Measurements from ENCODE around the gene PLCL1. TPM values are rescaled to one million over a fixed set of nuclear protein-coding genes. Genes with fewer than 3 reads are reported as not detected.
"Not testable (repeated sequence)": the region's sequence is repeated elsewhere in the genome, so short reads cannot be mapped to it uniquely, and the experiment has no call there.

PLCL1 gene
- total RNA-seq, 2 donors from 2014 or later = 24.9 to 27.2 TPM

DNA sequence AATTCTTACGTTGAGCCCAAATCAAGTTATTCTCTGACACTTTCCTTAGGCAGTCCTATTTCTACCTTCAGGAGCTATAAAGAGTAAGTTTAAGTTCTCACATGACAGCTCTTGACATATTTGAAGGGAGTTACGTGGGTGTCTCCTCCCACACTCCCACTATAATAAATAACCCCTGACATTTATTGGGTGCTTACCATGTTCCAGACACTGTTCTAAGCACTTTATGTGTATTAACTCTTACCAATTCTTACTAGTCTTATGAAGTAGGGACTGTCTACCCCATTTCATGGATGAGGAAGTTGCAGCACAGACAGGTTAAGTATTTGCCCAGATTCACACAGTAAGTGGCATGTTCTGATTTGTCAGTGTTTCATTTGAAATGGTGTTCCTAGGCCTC is 17.9 kb downstream of the PLCL1 start:
- DNase-seq (no peak), ATAC-seq (no peak)
- Mint-ChIP-seq H3K4me1 (peaks cover 14% of the 10 kb centered on the region), H3K27me3 (no peaks in the 10 kb centered on the region), H3K36me3 (ENCODE audit: low read depth) (no peaks in the 10 kb centered on the region), H3K4me3 (no peak overlapping the region), H3K27ac (no peak overlapping the region)
- H3K9me3 ChIP-seq (ENCODE audit: control insufficient read depth, low read length, poor library complexity, severe bottlenecking) = no peaks in the 10 kb centered on the region

DNA sequence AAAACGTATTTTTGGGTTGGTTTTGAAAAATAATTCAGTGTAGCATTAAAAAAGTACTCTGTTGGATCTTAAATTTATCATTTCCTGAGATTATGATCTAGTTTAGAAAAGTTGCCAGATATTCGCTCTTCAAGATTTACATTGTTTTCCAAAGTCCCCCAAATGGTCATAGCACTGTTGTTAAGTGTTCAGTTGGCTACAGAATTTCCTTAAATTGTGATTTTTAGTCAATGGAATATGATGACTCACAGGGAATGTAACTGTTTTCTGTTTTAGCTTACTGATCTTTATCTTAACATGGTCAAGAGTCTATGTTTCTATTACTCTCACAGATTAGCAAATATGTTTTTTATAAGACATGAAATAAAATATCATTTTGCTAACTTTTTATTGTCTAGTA is 23.2 kb downstream of the PLCL1 start:
- H3K9me3 ChIP-seq (ENCODE audit: control insufficient read depth, low read length, poor library complexity, severe bottlenecking) = no peaks in the 10 kb centered on the region
- ATAC-seq = no peak
- Mint-ChIP-seq H3K4me1 (peaks cover 9% of the 10 kb centered on the region), H3K27ac (no peak overlapping the region), H3K27me3 (no peaks in the 10 kb centered on the region), H3K4me3 (no peak overlapping the region), H3K36me3 (ENCODE audit: low read depth) (peaks cover 2% of the 10 kb centered on the region)
- DNase-seq = no peak

DNA sequence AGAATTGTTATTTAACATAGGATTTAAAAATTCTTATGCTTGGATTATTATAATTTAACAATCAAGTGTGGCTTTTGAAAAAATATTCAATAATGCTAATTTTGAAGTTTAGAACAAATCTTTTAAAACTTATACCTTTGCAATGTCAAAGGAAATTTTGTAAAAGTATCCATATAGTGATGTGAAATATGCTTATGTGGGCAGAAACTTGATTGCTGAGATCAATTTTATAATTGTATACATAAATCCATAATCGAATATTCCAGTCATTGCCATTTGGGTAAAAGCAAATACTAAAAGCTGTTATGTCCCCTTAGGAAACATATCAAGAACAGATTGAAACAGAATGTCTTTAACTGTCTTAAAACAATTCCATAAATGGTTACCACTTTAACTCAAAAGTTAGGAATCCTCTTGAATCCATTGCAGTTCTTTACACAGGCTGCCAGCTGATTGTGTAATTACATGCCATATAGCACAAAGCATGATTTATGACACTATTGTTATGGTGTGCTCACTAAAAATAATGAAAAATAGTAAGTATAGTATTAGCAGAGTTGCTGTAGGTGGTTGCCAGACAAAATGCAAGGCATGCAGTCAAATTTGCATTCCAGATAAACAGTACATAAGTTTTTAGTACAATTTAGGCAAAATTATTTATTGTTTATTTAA is 24.2 kb downstream of the PLCL1 start:
- H3K4me3 Mint-ChIP-seq = no peak overlapping the region
- DNase-seq (no peak), ATAC-seq (no peak)
- no peak overlapping the region for H3K27ac Mint-ChIP-seq
- no peaks in the 10 kb centered on the region for H3K27me3 Mint-ChIP-seq
- peaks cover 9% of the 10 kb centered on the region for H3K4me1 Mint-ChIP-seq
- H3K9me3 ChIP-seq (ENCODE audit: control insufficient read depth, low read length, poor library complexity, severe bottlenecking) = no peaks in the 10 kb centered on the region
- H3K36me3 Mint-ChIP-seq (ENCODE audit: low read depth) = peaks cover 2% of the 10 kb centered on the region

DNA sequence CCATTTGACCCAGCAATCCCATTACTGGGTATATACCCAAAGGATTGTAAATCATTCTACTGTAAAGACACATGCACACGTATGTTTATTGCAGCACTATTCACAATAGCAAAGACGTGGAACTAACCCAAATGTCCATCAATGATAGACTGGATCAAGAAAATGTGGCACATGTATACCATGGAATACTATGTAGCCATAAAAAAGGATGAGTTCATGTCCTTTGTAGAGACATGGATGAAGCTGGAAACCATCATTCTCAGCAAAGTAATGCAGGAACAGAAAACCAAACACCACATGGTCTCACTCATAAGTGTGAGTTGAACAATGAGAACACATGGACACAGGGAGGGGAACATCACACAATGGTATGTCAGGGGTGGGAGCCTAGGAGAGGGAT is 30.4 kb downstream of the PLCL1 start:
- not testable (repeated sequence) for H3K9me3 ChIP-seq (ENCODE audit: control insufficient read depth, low read length, poor library complexity, severe bottlenecking); H3K4me3 Mint-ChIP-seq; ATAC-seq; H3K36me3 Mint-ChIP-seq (ENCODE audit: low read depth); DNase-seq; H3K27me3 Mint-ChIP-seq; H3K27ac Mint-ChIP-seq
- peaks cover 14% of the 10 kb centered on the region for H3K4me1 Mint-ChIP-seq

DNA sequence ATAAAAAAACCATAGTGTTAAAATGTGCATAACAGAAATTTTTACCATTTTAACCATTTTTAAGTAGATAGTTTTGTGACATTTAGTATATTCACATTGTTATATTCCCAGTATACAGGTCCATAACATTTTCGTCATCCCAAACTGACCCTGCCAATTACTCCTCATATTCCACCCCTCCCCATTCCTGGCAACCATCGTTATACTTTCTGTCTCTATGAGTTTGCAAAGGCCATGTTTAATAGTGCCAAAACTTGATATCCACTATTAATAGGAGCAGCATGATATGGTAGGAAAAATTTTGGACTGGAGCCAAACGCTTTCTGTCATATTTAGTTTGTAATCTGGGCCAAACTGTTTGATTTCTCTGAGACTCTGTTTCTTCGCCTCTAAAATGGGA is 30.9 kb downstream of the PLCL1 start:
- H3K4me1 Mint-ChIP-seq = peaks cover 16% of the 10 kb centered on the region
- H3K9me3 ChIP-seq (ENCODE audit: control insufficient read depth, low read length, poor library complexity, severe bottlenecking) = no peaks in the 10 kb centered on the region
- H3K36me3 Mint-ChIP-seq (ENCODE audit: low read depth) = peaks cover 5% of the 10 kb centered on the region
- H3K27me3 Mint-ChIP-seq = no peaks in the 10 kb centered on the region
- DNase-seq = no peak
- no peak overlapping the region for H3K4me3 Mint-ChIP-seq
- ATAC-seq = no peak
- H3K27ac Mint-ChIP-seq = no peak overlapping the region

DNA sequence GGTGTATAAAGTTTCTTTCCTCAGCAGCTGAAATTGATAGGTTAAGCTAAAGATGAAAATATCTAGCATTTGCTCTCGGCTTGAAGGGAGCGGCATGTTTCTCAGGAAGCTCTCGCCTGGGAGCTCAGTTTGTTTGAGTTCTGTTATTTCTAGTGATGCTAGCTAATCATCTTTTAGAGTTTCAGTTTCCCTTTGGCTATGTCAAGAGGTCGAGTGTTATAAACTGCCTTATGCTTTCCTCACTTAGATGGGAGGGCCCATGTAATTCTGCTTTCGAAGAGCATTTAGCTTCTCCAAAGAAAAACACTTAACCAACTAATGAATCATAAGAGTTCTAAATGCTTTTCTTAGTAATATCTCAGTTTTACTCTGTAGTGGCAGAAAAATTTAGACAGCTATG is 33.6 kb downstream of the PLCL1 start:
- Mint-ChIP-seq H3K27me3 (no peaks in the 10 kb centered on the region), H3K36me3 (ENCODE audit: low read depth) (peaks cover 7% of the 10 kb centered on the region), H3K4me3 (peak overlapping the region; percentile 79), H3K27ac (peak overlapping the region; percentile 93), H3K4me1 (peaks cover 28% of the 10 kb centered on the region)
- H3K9me3 ChIP-seq (ENCODE audit: control insufficient read depth, low read length, poor library complexity, severe bottlenecking) = no peaks in the 10 kb centered on the region
- DNase-seq (no peak), ATAC-seq (peak; percentile 89)

DNA sequence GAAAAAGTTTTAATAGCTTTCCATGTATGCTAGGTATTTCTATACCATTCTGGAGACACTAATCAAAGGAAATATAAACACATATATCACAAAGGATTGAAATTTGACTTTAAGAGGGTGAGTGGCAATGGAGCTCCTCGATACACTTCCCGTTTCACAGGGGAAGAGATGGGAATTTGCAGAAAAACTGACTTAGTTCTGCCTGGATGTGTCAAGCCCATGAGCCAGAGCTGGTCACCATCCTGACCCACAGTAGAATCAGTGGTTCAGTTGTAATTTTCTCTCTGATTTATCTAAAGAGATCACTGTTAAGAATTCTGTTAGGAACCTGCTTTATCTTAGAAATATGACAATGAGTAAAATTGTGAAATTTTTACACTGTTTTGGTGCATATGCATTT is 34.2 kb downstream of the PLCL1 start:
- Mint-ChIP-seq H3K27me3 (no peaks in the 10 kb centered on the region), H3K4me3 (peak overlapping the region; percentile 79), H3K4me1 (peaks cover 28% of the 10 kb centered on the region), H3K27ac (peak overlapping the region; percentile 93), H3K36me3 (ENCODE audit: low read depth) (peaks cover 7% of the 10 kb centered on the region)
- H3K9me3 ChIP-seq (ENCODE audit: control insufficient read depth, low read length, poor library complexity, severe bottlenecking) = no peaks in the 10 kb centered on the region
- DNase-seq (no peak), ATAC-seq (peak; percentile 5)

DNA sequence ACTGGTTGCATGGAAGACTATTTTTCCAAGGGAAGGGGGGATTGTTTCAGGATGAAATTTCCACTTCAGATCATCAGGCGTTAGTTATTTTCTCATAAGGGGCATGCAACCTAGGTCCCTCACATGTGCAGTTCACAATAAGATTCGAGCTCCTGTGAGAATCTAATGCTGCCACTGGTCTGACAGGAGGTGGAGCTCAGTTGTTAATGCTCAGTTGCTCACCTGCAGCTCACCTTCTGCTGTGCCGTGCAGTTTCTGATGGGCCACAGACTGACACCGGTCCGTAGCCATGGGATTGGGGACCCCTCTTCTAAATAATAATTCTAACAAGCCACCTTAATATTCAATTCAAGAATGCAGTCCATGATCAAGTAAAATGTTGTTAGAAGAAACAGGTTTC is 34.9 kb downstream of the PLCL1 start:
- ATAC-seq (peak; percentile 31), DNase-seq (no peak)
- Mint-ChIP-seq H3K4me3 (no peak overlapping the region), H3K4me1 (peaks cover 28% of the 10 kb centered on the region), H3K27ac (peak overlapping the region; percentile 93), H3K36me3 (ENCODE audit: low read depth) (peaks cover 4% of the 10 kb centered on the region), H3K27me3 (no peaks in the 10 kb centered on the region)
- H3K9me3 ChIP-seq (ENCODE audit: control insufficient read depth, low read length, poor library complexity, severe bottlenecking) = no peaks in the 10 kb centered on the region

DNA sequence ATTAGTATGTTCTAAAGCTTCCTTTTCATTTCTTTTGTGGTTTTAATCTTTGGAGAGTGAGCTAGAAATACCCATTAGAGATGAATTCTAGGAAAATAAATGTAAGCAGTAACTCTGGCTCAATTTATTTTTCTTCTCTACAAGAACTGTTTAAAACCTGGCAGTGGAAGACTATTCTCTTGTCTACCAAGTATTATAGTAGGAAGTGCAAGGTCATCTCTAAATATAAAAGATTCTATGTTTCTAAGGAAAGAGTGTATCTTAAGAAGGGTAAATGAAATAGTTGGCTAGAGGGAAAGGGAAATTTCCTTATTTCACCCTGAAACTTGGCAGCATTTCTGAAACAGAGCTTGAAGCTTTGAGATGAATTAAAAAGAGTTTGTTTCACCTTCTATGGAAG is 35.5 kb downstream of the PLCL1 start:
- H3K9me3 ChIP-seq (ENCODE audit: control insufficient read depth, low read length, poor library complexity, severe bottlenecking) = no peaks in the 10 kb centered on the region
- H3K27me3 Mint-ChIP-seq = no peaks in the 10 kb centered on the region
- no peak overlapping the region for H3K4me3 Mint-ChIP-seq
- H3K36me3 Mint-ChIP-seq (ENCODE audit: low read depth) = peaks cover 4% of the 10 kb centered on the region
- no peak for ATAC-seq
- DNase-seq = no peak
- H3K27ac Mint-ChIP-seq = peak overlapping the region; percentile 93
- H3K4me1 Mint-ChIP-seq = peaks cover 28% of the 10 kb centered on the region

DNA sequence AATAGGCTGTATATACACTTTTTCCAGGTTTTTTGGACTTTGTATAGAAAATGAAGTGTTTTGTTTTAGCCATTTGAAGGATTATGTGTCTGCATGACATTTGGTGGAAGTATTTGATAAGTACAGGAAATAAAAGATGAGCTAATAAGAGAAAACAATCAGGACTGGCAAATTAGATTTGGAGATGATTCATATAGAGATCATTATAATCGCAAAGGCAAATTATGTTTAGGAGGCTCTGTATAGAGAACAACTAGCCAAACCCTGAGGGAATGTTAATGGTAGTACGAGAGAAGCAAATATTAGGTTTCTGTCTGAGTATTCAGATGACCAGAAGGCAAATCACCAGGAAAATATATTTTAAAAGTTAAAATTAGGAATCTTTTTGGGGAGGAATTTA is 41.7 kb downstream of the PLCL1 start:
- ATAC-seq (no peak), DNase-seq (no peak)
- H3K4me3 Mint-ChIP-seq = no peak overlapping the region
- peak overlapping the region; percentile 99 for H3K27ac Mint-ChIP-seq
- no peaks in the 10 kb centered on the region for H3K9me3 ChIP-seq (ENCODE audit: control insufficient read depth, low read length, poor library complexity, severe bottlenecking)
- H3K27me3 Mint-ChIP-seq = no peaks in the 10 kb centered on the region
- H3K4me1 Mint-ChIP-seq = peaks cover 47% of the 10 kb centered on the region
- peaks cover 4% of the 10 kb centered on the region for H3K36me3 Mint-ChIP-seq (ENCODE audit: low read depth)

DNA sequence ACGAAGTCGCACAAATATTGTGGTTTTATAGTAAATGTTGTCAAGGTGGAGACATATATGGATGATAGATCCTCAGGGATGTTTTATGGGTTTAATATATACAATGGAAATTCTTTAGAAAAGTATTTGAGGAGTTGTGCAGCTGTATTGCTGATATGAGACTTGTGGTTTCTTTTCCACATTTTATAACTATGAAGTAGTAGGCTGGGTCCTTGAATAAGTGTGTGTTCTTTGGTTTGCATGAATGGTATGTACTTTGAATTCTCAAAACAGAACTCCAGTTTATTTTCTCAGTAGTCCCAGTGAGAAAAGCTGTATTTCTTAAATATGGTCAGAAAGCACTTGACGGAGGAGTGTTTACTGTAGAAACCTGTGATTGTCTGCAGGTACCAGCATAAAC is 42.4 kb downstream of the PLCL1 start:
- Mint-ChIP-seq H3K4me3 (peak overlapping the region; percentile 5), H3K27ac (peak overlapping the region; percentile 99), H3K36me3 (ENCODE audit: low read depth) (peaks cover 7% of the 10 kb centered on the region), H3K27me3 (no peaks in the 10 kb centered on the region), H3K4me1 (peaks cover 53% of the 10 kb centered on the region)
- ATAC-seq = no peak
- DNase-seq = no peak
- H3K9me3 ChIP-seq (ENCODE audit: control insufficient read depth, low read length, poor library complexity, severe bottlenecking) = no peaks in the 10 kb centered on the region

DNA sequence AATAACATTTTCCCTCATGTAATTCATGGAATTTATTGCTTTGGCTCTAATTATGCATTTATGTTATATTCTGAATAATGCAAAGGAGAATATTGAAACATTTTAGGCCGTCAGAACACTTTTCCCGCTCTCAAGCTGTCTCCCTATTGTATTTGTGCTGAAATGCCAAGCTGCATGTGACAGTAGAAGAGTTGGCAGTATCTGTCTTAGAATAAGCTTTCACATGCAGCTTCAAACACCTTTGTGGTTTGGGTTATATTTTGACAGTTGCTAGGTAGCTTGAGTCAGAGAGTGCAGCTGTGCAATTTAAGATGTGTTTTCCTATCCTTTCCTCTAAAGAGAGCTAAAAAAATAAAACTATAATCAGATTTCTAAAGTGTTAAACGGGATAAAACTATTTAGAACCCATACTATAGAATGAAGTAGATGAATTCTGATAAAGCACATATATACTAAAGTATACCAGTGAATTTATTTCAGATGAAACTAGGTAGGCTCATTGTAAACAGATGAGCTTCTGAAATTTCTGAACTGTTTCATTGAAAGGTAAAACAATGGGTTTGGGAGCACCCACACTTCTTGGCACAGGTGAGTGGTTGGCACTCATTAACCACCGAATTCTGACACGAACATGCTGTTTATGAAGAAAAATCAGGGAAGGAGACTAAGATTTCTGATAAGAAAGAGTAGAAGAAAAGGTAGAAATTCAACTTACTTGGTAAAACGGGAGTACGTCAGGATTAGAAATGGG is 43.4 kb downstream of the PLCL1 start:
- ATAC-seq (peak; percentile 98), DNase-seq (no peak)
- Mint-ChIP-seq H3K27ac (peak overlapping the region; percentile 99), H3K36me3 (ENCODE audit: low read depth) (peaks cover 3% of the 10 kb centered on the region), H3K4me3 (peak overlapping the region; percentile 33), H3K4me1 (peaks cover 47% of the 10 kb centered on the region), H3K27me3 (no peaks in the 10 kb centered on the region)
- H3K9me3 ChIP-seq (ENCODE audit: control insufficient read depth, low read length, poor library complexity, severe bottlenecking) = no peaks in the 10 kb centered on the region

DNA sequence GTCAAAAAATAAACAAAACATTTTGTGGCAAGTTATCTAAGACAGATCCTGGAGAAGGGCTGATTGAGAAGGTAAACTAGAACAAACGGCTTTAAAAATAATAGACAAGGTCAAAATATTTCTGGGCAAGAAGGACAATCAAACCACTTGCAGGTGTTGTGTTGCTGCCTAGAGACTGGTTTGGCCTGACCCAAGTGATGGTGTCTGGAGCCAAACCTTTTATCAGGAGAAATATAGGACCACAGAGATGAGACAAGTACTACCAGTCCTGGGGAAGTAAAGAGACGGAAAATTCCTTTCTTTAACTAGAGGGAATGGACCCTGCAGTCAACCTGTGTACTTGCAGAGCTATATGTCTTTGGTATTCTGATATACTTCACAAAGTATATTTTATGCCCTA is 44.2 kb downstream of the PLCL1 start:
- Mint-ChIP-seq H3K27ac (peak overlapping the region; percentile 99), H3K4me1 (peaks cover 52% of the 10 kb centered on the region), H3K36me3 (ENCODE audit: low read depth) (peaks cover 3% of the 10 kb centered on the region), H3K4me3 (no peak overlapping the region), H3K27me3 (no peaks in the 10 kb centered on the region)
- no peak for ATAC-seq
- no peak for DNase-seq
- no peaks in the 10 kb centered on the region for H3K9me3 ChIP-seq (ENCODE audit: control insufficient read depth, low read length, poor library complexity, severe bottlenecking)
